Fibroblast of lung (primary cell): Measurements from ENCODE around the gene SUGP2. TPM values are rescaled to one million over a fixed set of nuclear protein-coding genes. Genes with fewer than 3 reads are reported as not detected.

Experiments used
- DNase-seq, 2 donors: peaks; one replicate each; pipeline versions ENCODE4 v3.0.0 to v3.0.0-alpha.2; 2010; ENCODE audit warnings: low read depth in 2 of 2
- H2AFZ ChIP-seq: 2 replicates; pipeline ENCODE4 v1.5.1; 2012; ENCODE audit warnings: low read length, control low read depth, inconsistent platforms
- H3K27ac ChIP-seq: 2 replicates; pipeline ENCODE4 v1.5.1; 2011; ENCODE audit warnings: low read length, control low read depth; ENCODE audit not compliant: insufficient read depth
- H3K27me3 ChIP-seq: 2 replicates; pipeline ENCODE4 v1.5.1; 2011; ENCODE audit warnings: mild to moderate bottlenecking, low read length; ENCODE audit not compliant: control insufficient read depth, insufficient read depth
- H3K36me3 ChIP-seq: 2 replicates; pipeline ENCODE4 v1.5.1; 2011; ENCODE audit warnings: low read length; ENCODE audit not compliant: control insufficient read depth, insufficient read depth
- H3K4me1 ChIP-seq: 2 replicates; pipeline ENCODE4 v1.5.1; 2011; ENCODE audit warnings: low read length; ENCODE audit not compliant: control insufficient read depth, insufficient read depth; ENCODE audit errors: extremely low read depth
- H3K4me2 ChIP-seq: 2 replicates; pipeline ENCODE4 v1.5.1; 2011; ENCODE audit warnings: low read length, control low read depth; ENCODE audit not compliant: insufficient read depth; ENCODE audit errors: extremely low read depth
- H3K4me3 ChIP-seq, 4 experiments: fragments of 200-600 bp in 1 of 4; sonication (generic) in 1 of 4; replicated peaks in 1 of 4; 2 replicates each; pipeline ENCODE4 v1.5.1; 2011 to 2016; ENCODE audit warnings: low read length in 4 of 4, low read depth in 3 of 4, mild to moderate bottlenecking in 3 of 4, control low read depth in 2 of 4, inconsistent platforms in 1 of 4, mixed read lengths in 1 of 4; ENCODE audit not compliant: insufficient read depth in 1 of 4; ENCODE audit errors: control extremely low read depth in 1 of 4
- H3K79me2 ChIP-seq: 2 replicates; pipeline ENCODE4 v1.5.1; 2012; ENCODE audit warnings: mild to moderate bottlenecking, low read length, inconsistent platforms; ENCODE audit not compliant: control insufficient read depth, insufficient read depth
- H3K9ac ChIP-seq: 2 replicates; pipeline ENCODE4 v1.5.1; 2011; ENCODE audit warnings: mild to moderate bottlenecking, low read length, control low read depth; ENCODE audit not compliant: insufficient read depth
- H3K9me3 ChIP-seq: 2 replicates; pipeline ENCODE4 v1.5.1; 2012; ENCODE audit warnings: low read depth, low read length; ENCODE audit not compliant: control insufficient read depth, insufficient read depth
- H4K20me1 ChIP-seq: 2 replicates; pipeline ENCODE4 v1.5.1; 2011; ENCODE audit warnings: low read length; ENCODE audit not compliant: control insufficient read depth, insufficient read depth; ENCODE audit errors: extremely low read depth
- CTCF ChIP-seq, 2 donors: IDR thresholded peaks in 1 of 2; conservative IDR thresholded peaks in 1 of 2; 1 replicate in 1 of 2; 2 replicates in 1 of 2; pipeline ENCODE4 v1.5.1; 2011 to 2012; ENCODE audit warnings: low read length in 2 of 2, control low read depth in 1 of 2, inconsistent platforms in 1 of 2, low read depth in 1 of 2, mild to moderate bottlenecking in 1 of 2
- EZH2 ChIP-seq: IDR thresholded peaks from 2 replicates; pipeline ENCODE4 v1.5.1; 2012; ENCODE audit warnings: low read length, control low read depth, mild to moderate bottlenecking; ENCODE audit errors: missing control alignments
- polyA plus RNA-seq, 2 donors: library from polyadenylated mRNA; depleted of rRNA in 1 of 2; stranded (reverse) in 1 of 2; unstranded in 1 of 2; fragments of >200 nt; gene quantifications; 2 replicates each; pipeline ENCODE4 v1.2.1, GENCODE V29; 2011 to 2012; ENCODE audit warnings: missing spikeins in 1 of 2
- total RNA-seq: library from RNA; depleted of rRNA; stranded (reverse); fragments of >200 nt; gene quantifications from 2 replicates; pipeline ENCODE4 v1.2.1, GENCODE V29; 2014

The SUGP2 gene
- total and polyA plus RNA-seq, 2 donors (not counting 1 experiment from before 2014, with no cell fraction given): 29.2 to 31.4 TPM

- peak; percentile 11 to 36 for DNase-seq
- no peak overlapping the region for H3K4me3 ChIP-seq
- no peaks in the 10 kb centered on the region for H3K9me3 ChIP-seq
- H4K20me1 ChIP-seq: no peaks in the 10 kb centered on the region
- H2AFZ ChIP-seq: peak overlapping the region; percentile 0
- no peak overlapping the region for H3K9ac ChIP-seq
- H3K36me3 ChIP-seq: no peaks in the 10 kb centered on the region
- no peak for TF ChIP-seq CTCF (conservative IDR thresholded peaks at IDR 0.05 in 1 of 2, IDR thresholded peaks at IDR 0.05 in 1 of 2; ENCODE audit: low read depth in 1 of 2, low read length in 2 of 2)
- TF ChIP-seq EZH2: no peak
- H3K27me3 ChIP-seq: no peaks in the 10 kb centered on the region
- H3K4me1 ChIP-seq: peaks cover 11% of the 10 kb centered on the region
- peak overlapping the region; percentile 58 for H3K4me2 ChIP-seq
- H3K79me2 ChIP-seq: no peaks in the 10 kb centered on the region
- no peak overlapping the region for H3K27ac ChIP-seq
Measured at GRCh38 chr19:18972301-18972811, 61.0 kb downstream of the SUGP2 start.

- no peaks in the 10 kb centered on the region for H4K20me1 ChIP-seq
- H3K36me3 ChIP-seq: no peaks in the 10 kb centered on the region
- no peak overlapping the region for H3K9ac ChIP-seq
- H2AFZ ChIP-seq: no peak overlapping the region
- H3K27ac ChIP-seq: peak overlapping the region; percentile 63
- TF ChIP-seq CTCF (conservative IDR thresholded peaks at IDR 0.05 in 1 of 2, IDR thresholded peaks at IDR 0.05 in 1 of 2; ENCODE audit: low read depth in 1 of 2, low read length in 2 of 2) (no peak), EZH2 (no peak)
- no peaks in the 10 kb centered on the region for H3K9me3 ChIP-seq
- peak overlapping the region; percentile 25 for H3K4me2 ChIP-seq
- H3K27me3 ChIP-seq: no peaks in the 10 kb centered on the region
- no peaks in the 10 kb centered on the region for H3K79me2 ChIP-seq
- H3K4me3 ChIP-seq: no peak overlapping the region
- H3K4me1 ChIP-seq: peaks cover 11% of the 10 kb centered on the region
- DNase-seq: no peak
Measured at GRCh38 chr19:18969931-18970659, 63.2 kb downstream of the SUGP2 start.

GRCh38 chr19:18967358-18968146, 65.8 kb downstream of the SUGP2 start:
- H3K27me3 ChIP-seq: no peaks in the 10 kb centered on the region
- no peaks in the 10 kb centered on the region for H3K9me3 ChIP-seq
- H3K79me2 ChIP-seq: no peaks in the 10 kb centered on the region
- no peak overlapping the region for H3K4me3 ChIP-seq
- no peaks in the 10 kb centered on the region for H4K20me1 ChIP-seq
- H3K9ac ChIP-seq: no peak overlapping the region
- H2AFZ ChIP-seq: no peak overlapping the region
- H3K4me1 ChIP-seq: peaks cover 11% of the 10 kb centered on the region
- no peak overlapping the region for H3K27ac ChIP-seq
- no peak for TF ChIP-seq CTCF (conservative IDR thresholded peaks at IDR 0.05 in 1 of 2, IDR thresholded peaks at IDR 0.05 in 1 of 2; ENCODE audit: low read depth in 1 of 2, low read length in 2 of 2)
- TF ChIP-seq EZH2: no peak
- DNase-seq: peak; percentile 13 to 53
- H3K36me3 ChIP-seq: no peaks in the 10 kb centered on the region
- H3K4me2 ChIP-seq: no peak overlapping the region
